Kidney (tissue), 14 donors: ENCODE data around the gene DSCAM. TPM values are rescaled to one million over a fixed set of nuclear protein-coding genes. Genes with fewer than 3 reads are reported as not detected.

ENCODE experiments used
- DNase-seq, 5 donors: peaks; one replicate each; pipeline ENCODE4 v3.0.0-alpha.2; 2013 to 2020
- FAIRE-seq: peaks from 2 replicates; lab custom pipeline; 2012; peaks lifted over from hg19 to GRCh38; lab: Jason Lieb, UNC
- H3K27ac ChIP-seq, 2 donors: one replicate each; pipeline ENCODE4 v1.7.0; 2013; ENCODE audit warnings: low read depth in 2 of 2, low read length in 2 of 2, inconsistent platforms in 1 of 2
- H3K27me3 ChIP-seq: one replicate; pipeline ENCODE4 v1.7.1; 2013; ENCODE audit warnings: low read length, inconsistent platforms; ENCODE audit not compliant: control insufficient read depth, insufficient read depth
- H3K36me3 ChIP-seq, 3 donors: one replicate each; pipeline versions ENCODE4 v1.7.0 to v1.7.1; 2013; ENCODE audit warnings: low read length in 3 of 3, control low read depth in 1 of 3, inconsistent platforms in 1 of 3; ENCODE audit not compliant: insufficient read depth in 3 of 3, control insufficient read depth in 2 of 3
- H3K4me1 ChIP-seq, 3 donors: one replicate each; pipeline versions ENCODE4 v1.7.0 to v1.7.1; 2013; ENCODE audit warnings: low read length in 3 of 3, inconsistent platforms in 1 of 3, low read depth in 1 of 3; ENCODE audit not compliant: control insufficient read depth in 2 of 3, insufficient read depth in 2 of 3
- H3K4me3 ChIP-seq, 3 donors: one replicate each; pipeline versions ENCODE4 v1.7.0 to v1.8.1; 2013; ENCODE audit warnings: low read length in 3 of 3, control low read depth in 1 of 3, inconsistent platforms in 1 of 3
- H3K9ac ChIP-seq, 3 donors: one replicate each; pipeline versions ENCODE4 v1.7.0 to v1.7.1; 2013; ENCODE audit warnings: low read length in 3 of 3, control low read depth in 1 of 3, inconsistent platforms in 1 of 3
- H3K9me3 ChIP-seq, 3 donors: one replicate each; pipeline versions ENCODE4 v1.7.0 to v1.7.1; 2013; ENCODE audit warnings: low read length in 3 of 3, control low read depth in 1 of 3, inconsistent platforms in 1 of 3; ENCODE audit not compliant: control insufficient read depth in 2 of 3, insufficient read depth in 1 of 3
- CTCF ChIP-seq: IDR thresholded peaks from 3 replicates; pipeline ENCODE4 v1.5.1; 2012; ENCODE audit warnings: mild to moderate bottlenecking, moderate library complexity, borderline replicate concordance; ENCODE audit not compliant: insufficient read depth; ENCODE audit errors: extremely low read depth
- intact Hi-C: fragments of 100-400 bp; cut with DNase I; formaldehyde crosslinking; loops from one replicate; pipeline ENCODE4 v1.11.1; 2022
- polyA plus RNA-seq: library from polyadenylated mRNA; stranded (reverse); fragments of 350-450 nt; fragmentation: Illumina TruSeq; extraction: RNeasy Lipid Tissue Mini Kit (QIAGEN cat#74804); gene quantifications from one replicate; pipeline ENCODE4 v1.2.3, GENCODE V29; 2014; ENCODE audit warnings: low read depth, low replicate concordance; ENCODE audit not compliant: insufficient read depth
- total RNA-seq: library from RNA; stranded (reverse); fragmentation: NEBNext Ultra II Directional; extraction: Animal tissue kit (Norgen Biotek cat#: 25700); gene quantifications from one replicate; pipeline ENCODE4 v1.2.1, GENCODE V29; 2021
- donor health status: control.
- donor health status: control.
- donor health status: control.
- donor health status: control.
- donor health status: control.
- donor health status: DM: yes; HTN: yes; CAD: no.
- donor health status: Normal renal cell carcinoma (clear cell type).

Gene DSCAM
- total and polyA plus RNA-seq, 2 donors from 2014 or later: not detected

GRCh38 chr21:40337981-40338380 is 509.0 kb downstream of the DSCAM start:
- Histone ChIP-seq H3K4me1 (no peaks in the 10 kb centered on the region), H3K9me3 (no peaks in the 10 kb centered on the region), H3K27ac (no peak overlapping the region), H3K9ac (no peak overlapping the region), H3K36me3 (no peaks in the 10 kb centered on the region), H3K27me3 (no peaks in the 10 kb centered on the region), H3K4me3 (no peak overlapping the region)
- intact Hi-C loops: no loop called here
- no peak for DNase-seq
- no peak for FAIRE-seq
- no peak for TF ChIP-seq CTCF

GRCh38 chr21:40335704-40336103 is 511.3 kb downstream of the DSCAM start:
- Histone ChIP-seq H3K9me3 (no peaks in the 10 kb centered on the region), H3K9ac (no peak overlapping the region), H3K4me1 (no peaks in the 10 kb centered on the region), H3K27me3 (no peaks in the 10 kb centered on the region), H3K36me3 (no peaks in the 10 kb centered on the region), H3K4me3 (no peak overlapping the region), H3K27ac (no peak overlapping the region)
- intact Hi-C loops: no loop called here
- DNase-seq (no peak), FAIRE-seq (no peak)
- no peak for TF ChIP-seq CTCF

DNA sequence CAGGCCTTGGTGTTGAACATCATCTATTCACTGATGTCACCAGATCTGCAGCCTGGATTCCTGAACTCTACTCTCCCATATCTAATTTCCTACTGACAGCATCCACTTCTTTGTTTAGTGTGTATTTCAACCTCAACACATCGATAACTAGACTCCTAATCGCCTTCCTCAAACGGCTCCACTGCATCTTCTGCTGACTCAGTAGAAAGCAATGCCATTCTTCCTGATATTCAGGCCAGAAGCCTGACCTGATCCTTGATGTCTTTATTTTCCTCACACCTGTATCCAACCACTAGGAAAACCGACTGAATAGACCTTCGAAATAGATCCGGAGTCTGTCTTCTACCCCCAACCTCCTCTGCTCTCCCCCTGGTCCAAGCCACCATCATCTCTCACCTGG is 512.8 kb downstream of the DSCAM start:
- TF ChIP-seq CTCF: no peak
- Histone ChIP-seq H3K27ac (no peak overlapping the region), H3K4me3 (no peak overlapping the region), H3K4me1 (no peaks in the 10 kb centered on the region), H3K27me3 (no peaks in the 10 kb centered on the region), H3K36me3 (no peaks in the 10 kb centered on the region), H3K9ac (no peak overlapping the region), H3K9me3 (no peaks in the 10 kb centered on the region)
- no peak for FAIRE-seq
- no peak for DNase-seq
- intact Hi-C loops: no loop called here

DNA sequence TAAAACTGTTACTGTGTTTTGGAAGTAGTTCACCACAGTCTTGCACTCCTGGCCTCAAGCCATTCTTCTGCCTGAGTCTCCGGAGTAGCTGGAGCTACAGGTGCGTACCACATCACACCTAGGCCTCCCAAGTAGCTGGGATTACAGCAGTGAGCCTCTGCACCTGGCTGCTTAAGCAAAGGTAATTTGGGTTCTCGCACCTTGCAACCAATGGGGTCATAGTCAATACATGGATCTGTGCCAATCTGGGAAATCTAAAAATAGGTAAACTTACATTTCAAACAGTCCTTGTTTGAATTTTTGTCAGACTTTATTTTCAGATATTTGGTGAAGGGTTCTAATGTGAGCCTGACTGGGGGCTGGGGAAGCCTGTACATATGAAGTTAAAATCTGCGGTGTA is 513.2 kb downstream of the DSCAM start:
- H3K27ac ChIP-seq: no peak overlapping the region
- H3K9ac ChIP-seq: no peak overlapping the region
- no peak overlapping the region for H3K4me3 ChIP-seq
- intact Hi-C loops: no loop called here
- no peaks in the 10 kb centered on the region for H3K9me3 ChIP-seq
- H3K36me3 ChIP-seq: no peaks in the 10 kb centered on the region
- TF ChIP-seq CTCF: no peak
- FAIRE-seq: no peak
- H3K4me1 ChIP-seq: no peaks in the 10 kb centered on the region
- H3K27me3 ChIP-seq: no peaks in the 10 kb centered on the region
- DNase-seq: no peak
